H1 (cell line): ENCODE data around the gene VEPH1.

Source experiments
- CTBP2 ChIP-seq: IDR thresholded peaks from 2 replicates; pipeline ENCODE4 v1.7.0; 2011; ENCODE audit warnings: borderline replicate concordance, mild to moderate bottlenecking, moderate library complexity, mixed read lengths, low read length; ENCODE audit not compliant: insufficient read depth, insufficient read length
- PHF8 ChIP-seq: fragments of 200-600 bp; sonication (generic); conservative IDR thresholded peaks from 2 replicates; pipeline ENCODE4 v1.7.1; 2012; ENCODE audit warnings: low read depth, mild to moderate bottlenecking, inconsistent platforms, low read length, moderate library complexity
- POLR2A ChIP-seq, 2 experiments: IDR thresholded peaks; 1 replicate in 1 of 2; 2 replicates in 1 of 2; pipeline ENCODE4 v1.6.1; 2011; ENCODE audit warnings: low read depth in 2 of 2, low read length in 2 of 2, mild to moderate bottlenecking in 2 of 2; ENCODE audit errors: control extremely low read depth in 1 of 2
- POLR2AphosphoS5 ChIP-seq: IDR thresholded peaks from 2 replicates; pipeline ENCODE4 v1.6.1; 2011; ENCODE audit warnings: low read depth, low read length
- RAD21 ChIP-seq, 2 experiments: IDR thresholded peaks in 1 of 2; conservative IDR thresholded peaks in 1 of 2; 2 replicates each; pipeline ENCODE4 v1.6.1; 2011; ENCODE audit warnings: low read depth in 2 of 2, low read length in 2 of 2, improper control_type of control experiment in 1 of 2, inconsistent platforms in 1 of 2, mild to moderate bottlenecking in 1 of 2, moderate library complexity in 1 of 2
- SP1 ChIP-seq: IDR thresholded peaks from 2 replicates; pipeline ENCODE4 v1.6.1; 2011; ENCODE audit warnings: low read depth, low read length
- TAF1 ChIP-seq: IDR thresholded peaks from 2 replicates; pipeline ENCODE4 v1.6.1; 2011; ENCODE audit warnings: mild to moderate bottlenecking, low read depth, low read length
- YY1 ChIP-seq: IDR thresholded peaks from 2 replicates; pipeline ENCODE4 v1.6.1; 2011; ENCODE audit warnings: low read depth, mild to moderate bottlenecking, low read length
- TF ChIP-seq, protein P1 (sequence below), 3 experiments: IDR thresholded peaks; 1 replicate in 2 of 3; 2 replicates in 1 of 3; pipeline versions ENCODE4 v1.5.1 to v1.6.1; 2011; ENCODE audit warnings: low read length in 3 of 3, mild to moderate bottlenecking in 3 of 3, inconsistent platforms in 2 of 3, low read depth in 1 of 3, moderate library complexity in 1 of 3; ENCODE audit not compliant: insufficient read depth in 1 of 3; ENCODE audit errors: control extremely low read depth in 1 of 3
- TF ChIP-seq, protein P2 (sequence below): IDR thresholded peaks from 2 replicates; pipeline ENCODE4 v1.6.1; 2012; ENCODE audit warnings: low read length, inconsistent platforms

DNA sequence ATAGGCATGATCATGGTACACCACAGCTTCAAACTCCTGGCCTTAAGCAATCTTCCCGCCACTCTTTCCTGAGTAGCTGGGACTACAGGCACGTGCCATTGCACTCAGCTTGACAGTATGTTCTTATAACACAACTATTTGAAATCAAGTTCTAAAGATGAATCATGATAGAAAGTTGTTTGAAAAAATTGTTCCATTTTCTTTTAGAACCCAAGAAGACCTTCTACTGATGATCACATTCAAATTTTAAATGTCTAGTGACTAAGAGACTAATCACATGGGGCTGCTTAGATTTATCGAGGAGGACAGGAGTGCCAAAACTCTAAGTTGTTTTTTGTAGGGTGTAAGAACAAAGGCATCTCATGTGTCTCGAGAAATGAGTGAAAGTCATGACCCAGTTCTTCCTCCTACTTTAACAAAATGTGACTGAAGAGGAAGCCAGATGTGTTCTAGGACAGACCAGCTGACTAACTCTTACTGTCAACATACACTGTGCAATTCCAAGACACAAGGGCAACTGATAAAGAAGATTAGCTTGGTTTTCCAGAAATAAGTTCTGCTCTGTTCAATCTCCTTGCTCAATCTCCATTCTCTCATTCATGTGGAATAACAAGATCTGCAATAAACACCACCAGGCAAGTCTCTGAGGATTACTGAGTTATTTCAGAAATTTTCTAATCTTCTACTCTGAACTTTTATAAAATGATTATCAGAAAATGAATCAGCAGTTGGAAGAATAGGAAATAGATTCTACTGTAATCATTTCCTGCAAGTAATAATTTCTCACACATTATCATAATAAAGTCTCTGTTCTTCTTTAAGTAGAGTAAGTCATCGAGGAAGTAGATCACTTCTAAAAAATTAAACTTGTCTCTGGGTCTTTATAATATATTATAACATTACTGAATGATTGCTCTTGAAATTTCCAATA lies 220.7 kb downstream of the VEPH1 start:
- TF ChIP-seq POLR2A (IDR thresholded peaks at IDR 0.05; ENCODE audit: control extremely low read depth in 1 of 2, low read depth in 2 of 2, low read length in 2 of 2) (no peak), TAF1 (no peak), RAD21 (IDR thresholded peaks at IDR 0.05 in 1 of 2, conservative IDR thresholded peaks at IDR 0.05 in 1 of 2; ENCODE audit: low read depth in 2 of 2, low read length in 2 of 2) (no peak), PHF8 (no peak), CTBP2 (no peak), YY1 (no peak), SP1 (no peak), POLR2AphosphoS5 (no peak)
- TF ChIP-seq, protein P1, sequence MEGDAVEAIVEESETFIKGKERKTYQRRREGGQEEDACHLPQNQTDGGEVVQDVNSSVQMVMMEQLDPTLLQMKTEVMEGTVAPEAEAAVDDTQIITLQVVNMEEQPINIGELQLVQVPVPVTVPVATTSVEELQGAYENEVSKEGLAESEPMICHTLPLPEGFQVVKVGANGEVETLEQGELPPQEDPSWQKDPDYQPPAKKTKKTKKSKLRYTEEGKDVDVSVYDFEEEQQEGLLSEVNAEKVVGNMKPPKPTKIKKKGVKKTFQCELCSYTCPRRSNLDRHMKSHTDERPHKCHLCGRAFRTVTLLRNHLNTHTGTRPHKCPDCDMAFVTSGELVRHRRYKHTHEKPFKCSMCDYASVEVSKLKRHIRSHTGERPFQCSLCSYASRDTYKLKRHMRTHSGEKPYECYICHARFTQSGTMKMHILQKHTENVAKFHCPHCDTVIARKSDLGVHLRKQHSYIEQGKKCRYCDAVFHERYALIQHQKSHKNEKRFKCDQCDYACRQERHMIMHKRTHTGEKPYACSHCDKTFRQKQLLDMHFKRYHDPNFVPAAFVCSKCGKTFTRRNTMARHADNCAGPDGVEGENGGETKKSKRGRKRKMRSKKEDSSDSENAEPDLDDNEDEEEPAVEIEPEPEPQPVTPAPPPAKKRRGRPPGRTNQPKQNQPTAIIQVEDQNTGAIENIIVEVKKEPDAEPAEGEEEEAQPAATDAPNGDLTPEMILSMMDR (IDR thresholded peaks at IDR 0.05; ENCODE audit: control extremely low read depth in 1 of 3, insufficient read depth in 1 of 3, low read depth in 1 of 3, low read length in 3 of 3) = no peak
- TF ChIP-seq, protein P2, sequence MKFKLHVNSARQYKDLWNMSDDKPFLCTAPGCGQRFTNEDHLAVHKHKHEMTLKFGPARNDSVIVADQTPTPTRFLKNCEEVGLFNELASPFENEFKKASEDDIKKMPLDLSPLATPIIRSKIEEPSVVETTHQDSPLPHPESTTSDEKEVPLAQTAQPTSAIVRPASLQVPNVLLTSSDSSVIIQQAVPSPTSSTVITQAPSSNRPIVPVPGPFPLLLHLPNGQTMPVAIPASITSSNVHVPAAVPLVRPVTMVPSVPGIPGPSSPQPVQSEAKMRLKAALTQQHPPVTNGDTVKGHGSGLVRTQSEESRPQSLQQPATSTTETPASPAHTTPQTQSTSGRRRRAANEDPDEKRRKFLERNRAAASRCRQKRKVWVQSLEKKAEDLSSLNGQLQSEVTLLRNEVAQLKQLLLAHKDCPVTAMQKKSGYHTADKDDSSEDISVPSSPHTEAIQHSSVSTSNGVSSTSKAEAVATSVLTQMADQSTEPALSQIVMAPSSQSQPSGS = no peak
